ENCODE measurements around the gene DBNL.
"Not testable (repeated sequence)": the region's sequence is repeated elsewhere in the genome, so short reads cannot be mapped to it uniquely, and the experiment has no call there.

DBNL gene

GRCh38 chr7:44038553-44038952 is 5.9 kb upstream of the DBNL start:
- not testable (repeated sequence) for DNase-seq (ENCODE audit: low read depth); H3K4me3 ChIP-seq (ENCODE audit: low read depth, low read length)

GRCh38 chr7:44038961-44039558 is 5.4 kb upstream of the DBNL start:
- DNase-seq (ENCODE audit: low read depth) = peak; percentile 86
- H3K4me3 ChIP-seq (ENCODE audit: low read depth, low read length) = not testable (repeated sequence)

GRCh38 chr7:44039800-44040492 is 4.6 kb upstream of the DBNL start:
- H3K4me3 ChIP-seq (ENCODE audit: low read depth, low read length) = peak overlapping the region; percentile 51
- DNase-seq (ENCODE audit: low read depth) = not testable (repeated sequence)

- DNase-seq (ENCODE audit: low read depth) = peak; percentile 78
- TF ChIP-seq CTCF (IDR thresholded peaks at IDR 0.05; ENCODE audit: insufficient read depth, low read depth, low read length, missing control alignments) = peak; percentile 31
- peak overlapping the region; percentile 53 for H3K4me3 ChIP-seq (ENCODE audit: low read depth, low read length)
Observed at GRCh38 chr7:44040493-44040891, 4.0 kb upstream of the DBNL start.

- no peak for DNase-seq (ENCODE audit: low read depth)
- no peak overlapping the region for H3K4me3 ChIP-seq (ENCODE audit: low read depth, low read length)
- TF ChIP-seq CTCF (IDR thresholded peaks at IDR 0.05; ENCODE audit: insufficient read depth, low read depth, low read length, missing control alignments) = no peak
Observed at GRCh38 chr7:44042221-44042620, 2.3 kb upstream of the DBNL start.

- no peak for TF ChIP-seq CTCF (IDR thresholded peaks at IDR 0.05; ENCODE audit: insufficient read depth, low read depth, low read length, missing control alignments)
Observed at GRCh38 chr7:44043902-44044301, 600 bp upstream of the DBNL start.

GRCh38 chr7:44045226-44046014 is 918 bp downstream of the DBNL start:
- TF ChIP-seq CTCF (IDR thresholded peaks at IDR 0.05; ENCODE audit: insufficient read depth, low read depth, low read length, missing control alignments) = no peak
- no peak for DNase-seq (ENCODE audit: low read depth)
- H3K4me3 ChIP-seq (ENCODE audit: low read depth, low read length) = peak overlapping the region; percentile 81

More at GRCh38 chr7:44043902-44044301, 600 bp upstream of the DBNL start:
- H3K4me3 ChIP-seq (ENCODE audit: low read depth, low read length) = peak overlapping the region; percentile 81
- DNase-seq (ENCODE audit: low read depth) = no peak

GRCh38 chr7:44046321-44047061 is 2.0 kb downstream of the DBNL start:
- DNase-seq (ENCODE audit: low read depth) = peak; percentile 82
- peak overlapping the region; percentile 81 for H3K4me3 ChIP-seq (ENCODE audit: low read depth, low read length)
- TF ChIP-seq CTCF (IDR thresholded peaks at IDR 0.05; ENCODE audit: insufficient read depth, low read depth, low read length, missing control alignments) = no peak
